Kasumi-1 (cell line): ENCODE measurements around the gene HAAO.
A peak's percentile ranks its signal among the peaks of the same experiment; 100 is the strongest.

Experiments used
- DNase-seq, 2 experiments: peaks; one replicate each; lab custom pipeline; 2025; lab: John Stamatoyannopoulos, UW

The HAAO gene

DNA sequence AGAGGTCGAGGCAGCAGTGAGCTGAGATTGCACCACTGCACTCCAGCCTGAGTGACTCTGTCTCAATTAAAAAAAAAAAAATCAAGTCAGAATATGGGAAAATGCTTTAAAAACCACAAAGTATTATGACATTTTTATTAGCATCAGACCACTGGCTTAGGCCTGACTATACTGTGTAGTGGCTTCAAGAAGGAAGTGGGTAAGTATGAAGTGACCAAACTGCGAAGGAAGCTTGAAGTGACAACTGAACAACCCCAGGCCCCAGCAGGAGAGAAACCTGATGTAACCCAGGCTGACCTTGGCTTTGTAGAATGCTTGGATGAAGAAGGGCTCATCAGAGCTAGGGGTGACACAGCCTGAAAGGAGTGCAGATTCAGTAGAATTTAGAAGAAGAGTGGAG is 21.4 kb upstream of the HAAO start:
- peak in 1 of 2 experiments; percentile 40 for DNase-seq

DNA sequence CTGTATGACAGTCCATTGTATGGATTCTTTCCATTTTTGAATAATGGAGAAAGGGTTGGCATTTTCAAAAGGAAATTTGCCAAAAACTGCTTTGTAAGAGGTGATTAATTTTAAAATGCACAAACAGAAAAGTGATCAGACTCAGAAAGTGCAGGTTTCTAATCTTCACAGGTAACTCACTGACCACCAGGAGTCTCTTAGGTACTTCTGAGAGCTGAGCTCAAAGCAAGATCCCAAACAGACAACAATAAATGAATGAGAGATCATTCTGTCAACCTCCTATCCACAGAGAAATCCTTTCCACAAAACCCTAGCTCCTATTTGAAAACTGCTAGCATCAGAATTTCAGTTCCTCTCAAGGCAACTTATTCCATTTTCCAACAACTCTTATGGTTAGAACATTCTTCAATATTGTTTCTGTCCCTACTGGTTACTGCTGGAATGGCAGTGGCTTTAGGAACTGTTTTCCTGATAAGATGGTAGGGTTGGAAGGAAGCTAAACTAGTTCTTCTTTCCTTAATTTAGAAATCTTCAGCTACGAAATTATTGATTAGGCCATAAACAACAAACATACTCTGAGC is 20.6 kb upstream of the HAAO start:
- DNase-seq = peak; percentile 54 to 61

DNA sequence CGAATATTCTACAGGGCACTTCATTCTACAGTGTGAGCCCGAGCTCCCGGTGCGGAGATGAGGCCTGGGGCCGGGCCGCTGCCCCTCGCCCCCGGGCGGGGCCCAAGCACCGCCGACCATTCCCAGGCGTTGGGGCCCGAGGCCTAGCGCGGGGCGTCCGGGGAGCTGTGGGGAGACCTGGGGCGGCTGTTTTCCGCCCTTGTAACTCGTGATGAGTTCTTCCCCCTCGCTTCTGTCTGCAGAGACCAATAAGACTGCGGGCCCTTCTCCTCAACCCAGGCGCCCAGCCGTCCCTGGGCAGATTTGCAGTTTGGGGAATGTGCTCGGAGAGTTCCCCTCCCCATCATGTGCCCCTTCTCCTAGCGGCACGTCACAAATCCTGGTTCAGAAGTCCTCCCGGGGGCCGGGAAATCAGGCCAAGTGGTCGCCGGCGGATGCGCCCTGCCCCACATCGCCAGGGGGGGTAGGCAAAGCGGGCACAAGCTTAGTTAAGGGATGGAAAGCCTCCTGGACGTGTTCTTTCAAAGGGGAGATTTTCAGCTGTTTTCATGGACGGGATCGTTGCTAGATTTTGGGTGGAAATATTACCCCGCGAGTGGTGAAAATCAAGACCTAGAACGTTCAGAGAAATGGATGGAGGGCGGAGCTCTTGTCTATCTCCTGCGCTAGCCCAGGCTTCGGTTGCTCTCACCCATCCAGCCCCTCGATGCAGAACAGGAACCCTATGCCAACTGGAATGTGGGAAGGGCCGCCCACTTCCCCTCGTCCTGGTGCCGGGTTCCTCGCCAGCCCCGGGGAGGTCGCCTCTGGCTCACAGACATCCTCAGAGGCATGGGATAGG is 18.8 kb upstream of the HAAO start:
- peak; percentile 66 to 70 for DNase-seq

DNA sequence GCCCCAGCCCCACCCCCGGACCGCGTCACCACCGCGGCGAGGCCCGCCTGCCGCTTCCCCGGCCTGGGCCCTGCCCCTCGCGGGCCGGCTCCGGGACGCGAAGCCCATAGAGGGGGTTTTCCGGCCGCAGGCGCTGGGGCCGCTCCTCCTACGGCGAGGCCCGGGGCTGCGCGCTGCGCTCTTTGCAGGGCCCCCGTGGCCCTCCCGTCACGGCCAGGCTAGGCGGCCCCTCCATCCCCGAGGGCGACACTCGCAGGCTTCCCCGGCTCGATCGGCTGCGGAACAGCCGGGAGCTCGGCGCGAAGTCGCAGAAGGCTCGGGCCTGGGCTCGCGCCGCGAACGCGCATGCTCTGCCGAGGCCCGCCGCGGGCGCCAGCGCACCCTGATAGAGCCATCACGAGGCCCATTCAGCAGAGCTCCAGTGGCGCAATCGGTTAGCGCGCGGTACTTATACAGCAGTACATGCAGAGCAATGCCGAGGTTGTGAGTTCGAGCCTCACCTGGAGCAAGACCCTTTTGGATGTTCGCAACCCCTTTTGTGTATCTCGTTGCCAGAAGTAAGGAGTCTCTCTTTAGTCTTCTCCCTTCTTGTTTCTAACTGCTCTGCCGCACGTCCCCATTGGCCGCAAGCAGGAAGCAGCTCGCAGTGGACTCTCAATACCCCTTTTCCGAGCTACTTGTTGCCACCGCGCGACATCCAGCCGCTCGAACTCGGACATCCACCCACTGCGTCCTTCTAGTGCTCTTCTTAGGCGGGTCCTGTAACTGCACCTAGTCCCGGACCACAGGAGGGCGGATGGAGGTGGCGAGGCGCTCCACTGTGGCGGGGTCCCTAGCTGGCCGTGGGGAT is 18.0 kb upstream of the HAAO start:
- peak; percentile 77 to 85 for DNase-seq

DNA sequence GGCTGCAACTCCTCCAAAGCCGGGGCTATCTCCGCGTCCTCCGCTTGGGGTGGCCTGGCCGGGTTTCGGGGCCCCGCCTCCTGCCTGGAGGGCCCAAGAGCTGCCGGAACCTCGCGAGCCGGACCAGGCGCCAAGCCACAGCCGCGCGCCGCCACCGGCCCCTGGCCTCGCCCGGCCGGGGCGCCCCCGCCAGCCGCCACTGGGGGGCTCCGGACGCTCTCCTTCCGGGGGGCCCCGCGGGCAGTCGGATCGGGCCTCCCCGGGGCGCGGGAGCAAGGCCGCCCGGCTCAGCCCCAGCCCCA is 17.4 kb upstream of the HAAO start:
- DNase-seq = peak; percentile 69 to 72

DNA sequence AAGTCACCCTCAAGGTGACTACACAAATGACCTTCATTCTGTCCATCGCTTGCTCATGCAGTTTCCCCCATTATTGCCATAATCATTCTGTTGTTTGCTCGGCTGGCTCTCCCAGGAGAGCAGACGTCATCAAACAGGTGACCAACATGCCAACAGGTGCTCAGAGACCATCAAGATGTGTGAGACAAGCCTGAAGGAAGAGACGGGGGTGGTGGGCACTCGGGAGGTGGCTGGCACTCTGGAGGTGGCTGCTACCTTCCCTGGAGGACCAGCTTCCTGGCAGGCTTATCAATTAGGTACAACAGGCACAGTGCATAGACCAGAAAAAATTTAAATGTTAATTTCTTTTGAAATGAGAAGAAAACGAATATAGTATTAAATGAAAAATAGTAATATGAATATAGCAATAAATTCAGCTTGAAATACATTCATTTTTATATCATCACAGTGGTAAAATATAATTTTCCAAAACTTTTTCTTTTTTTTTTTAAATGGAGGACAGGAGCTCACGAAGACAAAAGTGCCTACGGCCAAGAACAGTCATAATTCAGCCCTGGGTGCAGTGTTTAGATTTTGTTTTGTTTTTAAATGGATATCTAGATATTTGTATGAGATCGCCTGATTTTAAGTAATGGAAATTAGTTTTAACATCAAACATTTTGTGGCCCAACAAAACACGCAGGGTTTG is 16.9 kb upstream of the HAAO start:
- DNase-seq = no peak

DNA sequence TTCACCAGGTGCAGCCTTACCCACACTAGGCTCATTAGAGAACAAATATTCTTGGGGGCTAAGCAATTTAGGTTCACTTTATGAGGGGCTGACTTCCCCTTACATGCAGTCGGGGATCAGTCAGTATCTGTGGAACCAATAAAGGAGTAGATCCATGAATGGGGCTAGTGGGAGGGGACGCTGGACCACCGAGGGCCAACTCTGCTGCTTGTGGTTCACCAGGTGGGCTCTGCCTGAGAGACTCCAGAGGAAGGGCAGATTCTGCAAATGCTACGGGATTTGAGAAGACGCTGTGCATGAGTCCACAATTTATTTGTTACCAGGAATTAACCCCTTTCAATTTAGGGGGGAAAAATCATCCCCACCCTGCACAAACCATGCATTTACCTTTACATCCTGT is 15.9 kb upstream of the HAAO start:
- DNase-seq = no peak

DNA sequence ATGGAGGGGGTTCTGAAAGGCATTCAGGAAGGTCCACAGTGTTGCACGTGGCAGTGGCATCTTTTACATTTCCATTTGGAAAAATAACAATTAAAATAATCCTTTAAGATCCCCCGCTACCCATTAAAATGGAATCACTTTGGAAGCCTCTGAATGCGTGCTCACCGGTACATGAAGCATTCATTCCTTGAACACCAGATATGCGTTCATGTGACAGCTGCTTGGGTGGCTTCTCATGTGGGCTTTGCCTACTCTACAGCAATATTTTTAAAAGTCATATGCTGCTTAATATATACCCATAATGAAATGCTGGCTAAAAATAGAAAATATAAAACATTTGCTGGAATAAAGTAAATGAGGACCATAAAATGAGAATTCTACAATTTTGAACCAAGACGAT is 14.4 kb upstream of the HAAO start:
- no peak for DNase-seq

DNA sequence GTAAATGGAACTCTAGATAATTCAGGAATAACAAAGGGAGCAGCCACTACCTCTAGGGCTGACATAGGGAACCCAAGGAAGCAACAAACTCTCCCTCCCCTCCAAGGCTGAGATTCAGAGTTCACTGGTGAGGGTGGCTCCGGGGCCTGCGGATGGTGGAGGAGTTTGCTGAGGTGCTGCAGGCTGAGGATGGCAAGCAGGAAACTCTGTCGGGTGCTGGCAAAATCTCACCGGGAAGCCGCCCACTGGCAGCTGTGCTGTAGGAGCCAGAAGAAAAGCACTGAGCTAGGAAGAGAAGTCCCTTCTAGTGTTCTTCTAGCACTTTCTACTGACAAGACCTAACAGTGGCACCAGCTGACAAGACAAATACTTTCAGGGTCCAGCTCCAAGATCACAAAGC is 12.5 kb upstream of the HAAO start:
- DNase-seq = no peak

DNA sequence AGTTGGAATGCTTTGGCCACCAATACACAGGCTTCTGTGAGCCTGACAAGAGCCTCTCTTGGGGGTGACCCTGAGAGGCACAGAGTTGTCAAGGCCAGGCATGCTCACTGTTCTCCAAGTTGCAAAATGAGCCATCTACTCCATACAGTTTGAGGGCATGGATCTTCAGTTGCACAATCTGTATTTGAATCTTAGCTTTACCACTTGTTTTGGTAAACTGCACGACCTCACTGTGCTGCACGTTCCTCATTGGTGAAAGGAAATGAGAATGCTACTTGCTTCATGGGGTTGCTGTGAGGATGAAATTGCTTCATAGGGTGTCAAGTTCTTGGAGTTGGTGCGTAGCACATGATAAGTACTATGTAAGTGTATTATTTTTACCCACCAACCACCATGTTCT is 12.0 kb upstream of the HAAO start:
- DNase-seq = peak in 1 of 2 experiments; percentile 17

DNA sequence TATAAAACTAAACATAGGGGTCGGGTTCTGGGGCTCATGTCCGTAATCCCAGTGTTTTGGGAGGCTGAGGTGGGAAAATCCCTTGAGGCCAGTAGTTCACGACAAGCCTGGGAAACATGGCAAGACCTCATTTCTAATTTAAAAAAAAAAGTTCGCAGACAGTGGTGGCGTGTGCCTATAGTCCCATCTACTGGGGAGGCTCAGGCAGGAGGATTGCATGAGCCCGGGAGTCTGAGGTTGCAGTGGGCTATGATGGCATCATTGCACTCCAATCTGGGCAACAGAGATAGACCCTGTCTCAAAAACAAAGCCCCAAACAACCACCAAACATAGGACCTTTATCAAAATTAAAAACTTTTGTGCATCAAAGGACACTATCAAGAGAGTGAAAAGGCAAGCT is 9.8 kb upstream of the HAAO start:
- no peak for DNase-seq

DNA sequence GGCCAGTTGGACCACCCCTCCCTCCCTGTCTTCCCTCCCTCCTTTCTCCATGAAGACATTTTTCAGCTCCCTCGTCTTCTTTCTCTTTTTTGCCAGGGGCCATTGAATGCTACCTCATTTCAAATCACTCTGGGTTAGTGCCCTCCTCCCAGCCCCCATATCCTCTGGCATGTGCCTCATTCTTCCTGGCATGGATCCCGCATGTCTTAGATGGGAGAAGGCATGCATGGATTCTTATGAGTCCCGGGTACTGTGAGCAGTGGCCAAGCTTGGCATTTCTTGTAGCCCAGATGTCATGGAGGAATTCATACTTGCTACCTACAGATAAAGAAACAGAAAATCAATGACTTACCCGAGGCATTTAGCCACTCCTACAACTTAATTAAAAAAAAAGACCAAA is 9.0 kb upstream of the HAAO start:
- no peak for DNase-seq

DNA sequence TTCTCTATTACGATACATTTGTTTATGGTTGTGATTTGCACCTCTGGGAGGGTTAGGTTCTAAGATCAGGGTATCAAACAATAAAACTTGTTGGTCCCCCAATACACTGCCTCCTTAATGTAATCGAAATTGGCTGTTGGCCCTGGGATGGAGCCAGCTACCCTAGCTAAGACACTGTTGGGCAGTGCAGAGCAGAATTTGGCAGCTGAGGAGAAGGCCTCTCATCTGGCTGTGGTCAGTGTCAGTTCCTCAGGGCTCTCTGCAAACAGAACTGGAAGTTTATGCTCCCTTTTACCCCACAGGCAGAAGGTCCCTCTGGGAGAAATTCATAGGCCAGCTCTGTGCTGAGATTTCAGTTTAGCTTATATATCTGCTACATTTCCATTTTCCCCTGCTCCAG is 8.6 kb upstream of the HAAO start:
- DNase-seq = no peak

DNA sequence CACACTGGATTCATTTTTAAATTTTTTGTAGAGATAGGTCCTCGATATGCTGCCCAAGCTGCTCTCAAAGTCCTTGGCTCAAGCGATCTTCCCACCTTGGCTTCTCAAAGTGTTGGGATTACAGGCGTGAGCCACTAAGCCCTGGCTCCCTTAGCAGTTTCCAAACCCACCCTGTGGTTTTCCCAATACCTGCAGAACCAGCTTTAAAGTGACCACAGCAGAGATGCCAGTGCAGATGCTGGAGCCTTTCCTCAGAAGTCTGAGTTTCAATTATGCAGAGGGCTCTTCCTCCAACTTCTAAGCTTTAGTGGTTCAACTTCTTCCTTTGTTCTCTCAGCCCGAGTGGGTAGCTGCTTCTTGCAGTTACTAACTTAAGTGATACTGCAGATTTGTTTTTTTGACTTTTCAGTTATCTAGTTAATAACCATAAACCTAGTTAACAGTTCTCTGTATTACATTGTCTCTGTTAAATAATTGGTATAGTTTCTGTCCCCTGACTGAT is 8.1 kb upstream of the HAAO start:
- no peak for DNase-seq

DNA sequence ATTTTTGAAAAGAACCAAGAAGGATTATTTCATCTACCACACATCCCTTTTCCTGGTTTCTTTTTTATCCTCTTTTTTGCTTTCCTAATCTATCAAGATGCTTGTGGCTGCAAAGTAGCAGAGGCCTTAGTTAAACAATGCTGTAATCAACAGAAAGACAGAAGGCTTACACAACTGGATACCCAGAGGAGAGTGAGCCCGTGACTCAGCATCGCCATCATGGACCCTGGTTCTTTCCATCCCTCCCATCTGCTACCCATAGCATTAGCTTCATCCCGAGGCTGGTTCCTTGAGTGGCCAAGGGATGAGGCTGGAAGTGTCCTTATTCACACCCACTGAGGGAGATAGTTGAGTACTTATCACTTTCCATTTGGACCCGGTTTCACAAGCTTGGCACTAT is 7.5 kb upstream of the HAAO start:
- no peak for DNase-seq

DNA sequence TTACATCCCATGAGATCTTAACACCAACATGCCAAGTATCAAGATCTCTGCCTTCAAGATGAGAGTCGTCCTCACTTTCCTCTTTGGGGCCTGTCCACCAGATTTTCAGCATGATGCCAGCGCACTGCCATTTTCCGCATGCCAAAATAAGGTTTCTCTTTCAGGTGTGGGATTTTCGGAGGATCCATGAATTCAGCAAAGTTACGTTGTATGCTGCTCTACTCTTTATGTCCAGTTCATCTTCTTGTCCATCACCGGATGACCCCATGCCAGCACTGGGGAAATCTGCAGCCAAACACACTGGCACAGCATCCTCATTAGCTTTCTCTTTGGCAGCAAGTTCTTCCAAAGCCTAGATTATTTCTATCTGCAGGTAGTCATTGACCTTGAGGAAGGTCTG is 4.9 kb upstream of the HAAO start:
- no peak for DNase-seq

DNA sequence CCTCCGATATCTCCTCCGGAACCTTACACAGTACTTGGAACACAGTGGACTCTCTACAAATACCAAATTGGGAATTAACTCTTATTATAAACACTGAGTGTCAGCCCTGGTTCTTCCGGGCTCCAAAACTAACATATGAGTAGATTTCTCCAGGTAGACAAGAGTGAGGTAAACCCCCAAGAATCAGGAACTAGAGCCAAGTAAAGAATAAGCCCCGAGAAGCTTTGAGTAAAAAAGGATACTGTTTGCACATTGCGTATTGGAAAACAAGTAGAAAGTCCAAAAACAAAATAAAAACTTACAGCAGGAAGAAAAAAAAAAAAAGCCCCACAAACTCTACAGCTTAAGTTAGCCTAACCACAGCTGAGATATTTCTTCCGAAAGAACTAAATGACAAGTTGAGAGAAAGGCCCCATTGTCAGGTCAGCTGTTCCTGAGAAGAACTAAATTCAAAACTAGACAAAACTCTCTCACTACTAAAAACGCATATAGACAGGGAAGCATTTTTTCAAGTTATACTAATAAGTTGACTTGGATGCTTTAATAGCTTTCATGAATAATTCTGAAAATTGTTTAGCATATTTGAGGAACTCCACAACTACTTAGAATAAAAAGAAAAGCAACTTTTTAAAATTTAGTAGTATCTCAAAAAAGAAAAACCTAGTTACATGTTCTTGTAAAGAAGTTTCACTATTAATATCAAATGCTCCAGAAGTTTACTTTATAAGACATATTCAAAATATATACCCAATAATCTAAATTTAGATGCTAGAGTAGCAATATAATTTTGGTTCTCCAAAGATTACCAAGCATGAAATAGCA is 4.3 kb upstream of the HAAO start:
- DNase-seq = no peak

DNA sequence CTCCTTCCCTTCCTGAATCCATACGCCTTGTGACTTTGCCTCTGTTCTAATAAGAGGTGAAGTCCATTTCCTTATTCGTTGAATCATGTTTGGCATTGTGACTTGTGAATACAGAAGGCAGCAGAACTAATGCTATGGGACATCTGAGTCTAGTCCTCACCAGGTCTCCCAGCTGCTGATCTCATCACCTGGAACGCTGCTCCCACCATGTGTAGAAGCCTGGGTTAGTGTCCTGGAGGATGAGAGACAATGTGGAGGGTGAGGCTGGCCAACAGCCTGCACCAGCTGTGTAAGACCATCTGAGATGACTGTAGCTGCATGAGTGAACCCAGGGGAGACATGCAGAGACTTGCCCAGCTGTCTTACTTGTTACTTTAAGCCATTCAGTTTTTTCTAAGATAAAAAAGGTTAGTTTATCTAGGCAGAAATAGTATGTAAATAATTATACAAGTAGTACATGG is 3.5 kb upstream of the HAAO start:
- no peak for DNase-seq

DNA sequence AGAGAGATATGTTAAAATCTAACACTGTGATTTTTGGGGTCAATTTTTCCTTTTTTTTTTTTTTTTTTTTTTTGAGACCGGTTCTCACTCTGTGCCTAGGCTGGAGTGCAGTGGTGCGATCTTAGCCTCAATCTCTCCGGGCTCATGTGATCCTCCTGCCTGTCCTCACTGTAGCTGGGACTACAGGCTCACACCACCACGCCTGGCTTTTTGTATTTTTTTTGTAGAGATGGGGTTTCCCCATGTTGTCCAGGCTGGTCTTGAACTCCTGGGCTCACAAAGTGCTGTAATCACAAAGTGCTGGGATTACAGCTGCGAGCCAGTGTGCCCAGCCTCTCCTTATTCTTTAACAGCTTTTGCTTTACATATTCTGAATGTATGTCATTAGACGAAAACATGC is 2.9 kb upstream of the HAAO start:
- DNase-seq = no peak

DNA sequence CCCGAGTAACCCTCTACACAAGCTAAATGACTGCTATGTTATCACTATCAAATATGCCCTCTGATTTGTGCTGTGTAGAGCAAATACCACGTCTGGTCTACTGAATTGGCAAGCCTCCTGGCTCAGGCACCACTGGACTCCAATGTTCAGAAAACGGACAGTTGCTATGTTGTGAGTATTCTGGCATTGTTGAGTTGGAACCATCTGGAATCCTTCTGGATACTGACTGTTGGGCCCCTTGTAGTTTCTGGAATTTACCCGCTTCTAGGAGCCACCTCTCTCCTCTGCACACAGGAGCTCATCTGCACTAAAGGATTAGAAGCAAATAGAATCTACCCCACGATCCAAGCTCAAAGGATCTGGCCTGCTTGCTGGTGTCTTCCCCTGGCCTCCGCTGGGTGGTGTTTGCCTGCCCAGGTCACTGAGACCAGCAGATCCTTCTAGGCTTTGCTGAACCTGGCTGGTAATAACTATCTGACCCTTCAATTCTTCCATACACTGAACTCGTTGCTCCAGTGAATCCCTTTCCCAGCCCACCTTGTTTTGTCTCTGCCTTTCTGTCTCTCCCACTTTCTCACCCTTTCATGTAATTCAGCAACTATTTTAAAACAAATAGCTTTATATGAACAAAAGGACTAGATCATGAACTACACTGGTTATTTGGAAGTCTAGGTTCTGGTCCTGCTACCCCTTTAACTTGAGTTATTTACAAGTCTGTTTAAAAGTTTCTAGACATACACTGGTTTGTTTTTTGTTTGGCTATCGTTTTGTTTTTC is 2.1 kb upstream of the HAAO start:
- no peak for DNase-seq
